RWPE1 (cell line): ENCODE results near the gene COLGALT1.

ENCODE experiments used
- CTCF ChIA-PET: fragments of 350-600 bp; sonication (Branson Sonifier 250); formaldehyde crosslinking; extraction: SDS; loops from one replicate; lab custom pipeline; 2021; lab: Yijun Ruan, JAX
- POLR2A ChIA-PET: fragments of 400-600 bp; formaldehyde crosslinking; extraction: SDS; loops from one replicate; lab custom pipeline; 2020; ENCODE audit warnings: antibody characterized with exemption; ENCODE audit not compliant: low non-redundant PET; lab: Yijun Ruan, JAX
- DNase-seq: peaks from one replicate; pipeline ENCODE4 v3.0.0; 2012; ENCODE audit warnings: low spot score
- H3K27ac ChIP-seq: fragments of 450-650 bp; 2 replicates; pipeline ENCODE4 v1.5.1; 2017
- CTCF ChIP-seq: fragments of 450-650 bp; conservative IDR thresholded peaks from 2 replicates; pipeline ENCODE4 v1.5.1; 2017; ENCODE audit warnings: low read depth, mild to moderate bottlenecking

The COLGALT1 gene

DNA sequence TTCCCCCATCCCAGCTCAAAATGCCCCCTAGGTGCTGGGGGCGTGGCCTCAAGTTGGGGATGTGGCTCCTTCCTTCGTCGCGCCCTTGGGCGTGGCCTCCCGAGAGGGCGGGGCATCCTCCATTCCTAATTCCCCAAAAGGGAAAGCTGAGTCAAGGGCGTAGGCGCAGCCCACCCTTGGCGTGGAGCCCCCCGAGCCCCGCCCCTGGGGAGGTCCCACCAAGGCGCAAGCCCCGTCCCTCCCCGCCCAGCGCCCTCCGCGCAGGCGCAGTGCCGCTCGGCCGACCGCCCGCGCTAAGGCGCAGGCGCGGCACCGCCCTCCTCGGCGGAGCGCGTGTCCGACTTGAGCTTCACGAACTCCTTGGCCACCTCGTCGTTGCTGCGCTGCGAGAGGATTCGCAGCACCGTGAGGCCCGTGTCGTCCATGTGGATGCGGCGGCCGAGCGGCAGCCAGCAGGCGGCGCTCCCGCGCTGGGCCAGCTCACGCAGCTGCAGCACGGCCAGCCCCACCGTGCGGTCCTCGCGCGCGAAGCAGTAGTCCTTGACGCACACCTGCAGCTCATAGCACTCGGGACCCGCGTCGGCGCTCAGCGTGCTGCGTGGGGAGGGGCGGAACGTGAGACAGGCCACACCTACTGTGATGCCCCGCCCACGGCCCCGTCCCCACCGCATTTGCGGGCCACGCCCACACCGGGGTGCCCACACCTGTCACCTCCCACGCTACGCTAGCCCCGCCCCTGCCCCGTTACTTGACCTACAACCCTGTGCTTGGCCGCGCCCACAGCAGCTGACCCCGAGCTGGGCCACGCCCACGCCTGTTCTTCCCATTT, 50.5 kb downstream of the COLGALT1 start:
- ChIA-PET POLR2A (interaction anchor here (0.5 to 1.2 kb wide), 4 partner anchors 27 to 161 kb away, joined by 3 to 4 read pairs (median 3); partner anchors contain the start of gene MAP1S), CTCF (interaction anchor here (0.5 to 1.2 kb wide), 11 partner anchors 16 to 326 kb away, joined by 3 to 8 read pairs (median 3); partner anchors contain the start of gene RPL18A)
- peak; percentile 97 for DNase-seq
- peak overlapping the region; percentile 90 for H3K27ac ChIP-seq
- peak; percentile 67 for TF ChIP-seq CTCF

DNA sequence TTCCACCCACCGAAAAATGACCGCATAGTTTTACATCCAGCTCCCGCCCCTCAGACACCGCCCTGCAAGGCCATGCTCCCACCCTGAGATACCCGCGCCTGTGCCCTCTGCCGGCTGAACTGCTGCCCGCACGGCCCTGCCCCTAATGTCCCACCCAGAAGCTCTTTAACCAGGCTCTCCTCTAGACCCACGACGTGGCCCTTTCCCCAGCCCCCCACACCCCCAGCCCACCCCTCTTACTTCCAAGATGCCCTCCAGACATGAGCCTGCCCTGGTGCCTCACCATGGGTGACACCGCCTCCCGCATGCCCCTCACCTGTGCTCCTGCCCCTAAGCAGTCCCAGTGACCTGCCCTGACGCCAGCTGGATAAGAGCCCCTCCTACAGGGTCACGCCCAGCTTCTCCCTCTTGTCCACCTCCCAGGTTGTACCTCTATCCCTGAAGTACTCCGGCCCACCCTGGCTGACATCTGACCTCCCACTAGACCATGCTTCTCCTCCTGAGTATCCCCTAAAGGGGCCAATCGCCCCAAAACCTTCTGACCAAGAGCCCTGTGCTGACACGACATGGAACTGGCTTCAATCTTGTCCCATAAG, 51.2 kb downstream of the COLGALT1 start:
- TF ChIP-seq CTCF = 0 out of 2 replicates have a peak, but pooled peaks have one; percentile 12
- ChIA-PET CTCF (interaction anchor here (0.6 to 1.2 kb wide), 9 partner anchors 15 to 325 kb away, joined by 3 to 5 read pairs (median 3); no protein-coding TSS in a partner anchor), POLR2A (interaction anchor here (0.5 kb wide), 1 partner anchor 27 kb away, joined by 3 read pairs; no protein-coding TSS in a partner anchor)
- H3K27ac ChIP-seq = peak overlapping the region; percentile 90
- no peak for DNase-seq

DNA sequence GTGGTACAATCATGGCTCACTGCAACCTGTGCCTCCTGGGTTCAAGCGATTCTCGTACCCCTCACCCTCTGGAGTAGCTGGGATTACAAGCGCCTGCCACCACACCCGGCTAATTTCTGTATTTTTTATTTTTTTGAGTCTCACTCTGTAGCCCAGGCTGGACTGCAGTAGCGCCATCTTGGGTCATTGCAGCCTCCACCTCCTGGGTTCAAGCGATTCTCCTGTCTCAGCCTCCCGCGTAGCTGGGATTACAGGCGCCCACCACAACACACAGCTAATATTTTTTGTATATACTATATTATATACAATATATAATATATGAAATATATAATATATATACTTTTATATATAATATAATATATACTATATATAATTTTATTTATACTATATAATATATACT, 52.5 kb downstream of the COLGALT1 start:
- ChIA-PET CTCF (no interaction called here), POLR2A (no interaction called here)

GRCh38 chr19:17610384-17610783, 54.9 kb downstream of the COLGALT1 start:
- DNase-seq = peak; percentile 71
- no peak overlapping the region for H3K27ac ChIP-seq
- ChIA-PET POLR2A (no interaction called here), CTCF (interaction anchor here (0.7 to 1.4 kb wide), 2 partner anchors 10 to 156 kb away, joined by 3 read pairs; no protein-coding TSS in a partner anchor)
- TF ChIP-seq CTCF = no peak

More for the DNA sequence above, 52.5 kb downstream of the COLGALT1 start:
- no peak for TF ChIP-seq CTCF
- no peak for DNase-seq
- H3K27ac ChIP-seq = no peak overlapping the region

DNA sequence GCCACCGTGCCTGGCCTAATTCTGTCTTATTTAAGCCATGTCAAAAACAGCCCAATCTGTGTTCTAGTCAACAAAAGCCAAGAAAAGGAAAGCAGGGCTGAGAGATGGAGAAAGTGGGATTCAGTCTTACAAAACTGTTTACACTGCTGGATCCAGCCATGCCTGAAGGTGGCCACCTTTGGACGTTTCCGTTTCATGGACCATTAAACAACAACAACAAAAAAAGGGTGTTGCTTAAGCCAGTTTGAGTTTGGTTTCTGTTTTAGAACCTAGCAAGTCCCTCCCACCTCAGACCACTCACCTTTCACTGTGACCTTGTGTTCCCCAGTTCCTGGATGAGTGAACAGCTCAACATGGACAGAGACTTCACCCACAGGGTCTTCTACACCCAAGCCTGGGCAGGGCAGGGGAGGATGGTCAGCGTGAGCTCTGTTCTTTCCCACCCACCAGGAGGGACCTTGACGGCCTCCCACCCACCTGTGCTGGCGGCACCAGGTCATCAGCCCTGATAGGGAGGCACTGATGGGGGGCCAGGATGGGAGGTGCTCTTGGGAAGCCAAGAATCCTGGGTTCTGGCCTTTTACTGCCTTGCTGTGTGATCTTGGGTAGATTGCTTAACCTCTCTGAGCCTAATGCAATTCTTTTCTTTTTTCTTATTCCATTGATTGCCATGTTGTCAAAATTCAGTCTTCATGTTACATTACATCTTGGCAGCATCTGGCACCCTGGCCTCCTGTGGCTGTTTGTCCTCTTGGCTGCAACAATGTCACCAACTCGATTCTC, 56.2 kb downstream of the COLGALT1 start:
- ChIA-PET POLR2A (no interaction called here), CTCF (interaction anchor here (0.6 to 1.4 kb wide), 3 partner anchors 32 to 155 kb away, joined by 3 to 9 read pairs (median 4); no protein-coding TSS in a partner anchor)
- no peak overlapping the region for H3K27ac ChIP-seq
- DNase-seq = no peak
- no peak for TF ChIP-seq CTCF
